ENCODE measurements around the gene ITCH. TPM values are rescaled to one million over a fixed set of nuclear protein-coding genes. Genes with fewer than 3 reads are reported as not detected.
"Not testable (repeated sequence)": the region's sequence is repeated elsewhere in the genome, so short reads cannot be mapped to it uniquely, and the experiment has no call there.

Gene ITCH
- total and polyA plus RNA-seq, 9 of the 15 experiments (the other 6 are each of a cell fraction or from before 2014, with no cell fraction given) = 7.5 to 53.0 (median 22.9) TPM

GRCh38 chr20:34382877-34383455 lies 19.9 kb downstream of the ITCH start:
- H2AFZ ChIP-seq (ENCODE audit: low read depth, low read length); H3K27me3 ChIP-seq (ENCODE audit: control insufficient read depth in 2 of 2, insufficient read depth in 2 of 2, low read length in 2 of 2); H3K27ac ChIP-seq (ENCODE audit: extremely low read depth, low read depth, low read length); DNase-seq (ENCODE audit: extremely low read depth in 1 of 4, low spot score in 3 of 4); H3K9me3 ChIP-seq (replicated peaks; ENCODE audit: control insufficient read depth, insufficient read depth, low read depth, low read length); H3K9ac ChIP-seq (ENCODE audit: insufficient read depth in 1 of 2, low read depth in 2 of 2, low read length in 2 of 2); ATAC-seq; POLR2A ChIA-PET; H3K4me3 ChIP-seq; H3K9me1 ChIP-seq (ENCODE audit: control insufficient read depth, insufficient read depth, low read length); H3K4me1 ChIP-seq (replicated peaks in 1 of 2; ENCODE audit: control insufficient read depth in 2 of 2, insufficient read depth in 2 of 2, low read length in 2 of 2); H3K4me2 ChIP-seq (ENCODE audit: insufficient read depth, low read length); CTCF ChIA-PET (ENCODE audit: low intra/inter-chr PET ratio); FAIRE-seq; BruUV-seq (replicated peaks); H4K20me1 ChIP-seq (replicated peaks; ENCODE audit: control insufficient read depth, insufficient read depth, low read length); in situ Hi-C loops (cut with MboI); intact Hi-C loops (cut with micrococcal nuclease): not testable (repeated sequence)
- WGBS (ENCODE audit: insufficient coverage, low coverage, missing lambda C conversion rate) = 94% methylated on average over 14 of the region's 14 CpGs
- H3K79me2 ChIP-seq (ENCODE audit: control insufficient read depth, insufficient read depth, low read length) = peaks cover 71% of the 10 kb centered on the region
- H3K36me3 ChIP-seq (ENCODE audit: control insufficient read depth, insufficient read depth, low read length) = peaks cover 17% of the 10 kb centered on the region; the same call in 1 of the 3 replicates

GRCh38 chr20:34385464-34385863 lies 22.4 kb downstream of the ITCH start:
- 47% methylated on average over 1 of the region's 1 CpG for WGBS (ENCODE audit: insufficient coverage, low coverage, missing lambda C conversion rate)
- H2AFZ ChIP-seq (ENCODE audit: low read depth, low read length) = no peak overlapping the region
- H3K9ac ChIP-seq (ENCODE audit: insufficient read depth in 1 of 2, low read depth in 2 of 2, low read length in 2 of 2) = no peak overlapping the region
- ChIA-PET POLR2A (interaction anchor here (0.6 to 2.2 kb wide), 5 partner anchors 9 to 1079 kb away, joined by 3 to 8 read pairs (median 4); partner anchors contain the start of gene ITCH), CTCF (ENCODE audit: low intra/inter-chr PET ratio) (no interaction called here)
- no peaks in the 10 kb centered on the region for H3K9me1 ChIP-seq (ENCODE audit: control insufficient read depth, insufficient read depth, low read length)
- intact Hi-C loops (cut with micrococcal nuclease) = no loop called here
- in situ Hi-C loops (cut with MboI) = no loop called here
- peaks cover 24% of the 10 kb centered on the region; the same call in 1 of the 3 replicates for H3K36me3 ChIP-seq (ENCODE audit: control insufficient read depth, insufficient read depth, low read length)
- peaks cover 15% of the 10 kb centered on the region for H4K20me1 ChIP-seq (replicated peaks; ENCODE audit: control insufficient read depth, insufficient read depth, low read length)
- peaks cover 71% of the 10 kb centered on the region for H3K79me2 ChIP-seq (ENCODE audit: control insufficient read depth, insufficient read depth, low read length)
- no peak overlapping the region for H3K4me3 ChIP-seq
- ATAC-seq (no peak), FAIRE-seq (no peak), DNase-seq (ENCODE audit: extremely low read depth in 1 of 4, low spot score in 3 of 4) (no peak)
- H3K27ac ChIP-seq (ENCODE audit: extremely low read depth, low read depth, low read length) = no peak overlapping the region
- TF ChIP-seq TFAM (CRISPR knock-in tag; conservative IDR thresholded peaks at IDR 0.05) (no peak), ILK (tag; IDR thresholded peaks at IDR 0.05; ENCODE audit: borderline replicate concordance, low read depth) (no peak), MTF1 (CRISPR knock-in tag; IDR thresholded peaks at IDR 0.05; ENCODE audit: borderline replicate concordance) (no peak), ATF4 (CRISPR knock-in tag; IDR thresholded peaks at IDR 0.05) (no peak), DLX4 (CRISPR knock-in tag; IDR thresholded peaks at IDR 0.05) (no peak), GTF3C2 (IDR thresholded peaks at IDR 0.05; ENCODE audit: borderline replicate concordance, extremely low read depth, insufficient read length) (no peak), ZFP1 (CRISPR knock-in tag; IDR thresholded peaks at IDR 0.05) (no peak), RFX1 (IDR thresholded peaks at IDR 0.05) (no peak)
- H3K27me3 ChIP-seq (ENCODE audit: control insufficient read depth in 2 of 2, insufficient read depth in 2 of 2, low read length in 2 of 2) = no peaks in the 10 kb centered on the region
- H3K4me1 ChIP-seq (replicated peaks in 1 of 2; ENCODE audit: control insufficient read depth in 2 of 2, insufficient read depth in 2 of 2, low read length in 2 of 2) = peaks cover 0 to 6% of the 10 kb centered on the region in 2 experiments; a peak in 2 of 5 replicates
- no TSS peak for BruUV-seq (replicated peaks)
- no peak overlapping the region for H3K4me2 ChIP-seq (ENCODE audit: insufficient read depth, low read length)
- H3K9me3 ChIP-seq (replicated peaks; ENCODE audit: control insufficient read depth, insufficient read depth, low read depth, low read length) = no peaks in the 10 kb centered on the region
